Mesendoderm (in vitro differentiated cells): ENCODE data around the gene BCDIN3D.
"Not testable (repeated sequence)": the region's sequence is repeated elsewhere in the genome, so short reads cannot be mapped to it uniquely, and the experiment has no call there.

Experiments
- DNase-seq: peaks from one replicate; pipeline ENCODE4 v3.0.0; 2013
- H2AK5ac ChIP-seq: 2 replicates; pipeline ENCODE4 v1.6.1; 2013; ENCODE audit warnings: low read length, inconsistent platforms
- H2BK120ac ChIP-seq: 2 replicates; pipeline ENCODE4 v1.6.1; 2013; ENCODE audit warnings: low read depth, mild to moderate bottlenecking, low read length, moderate library complexity, mixed read lengths
- H2BK15ac ChIP-seq: replicated peaks from 2 replicates; pipeline ENCODE4 v1.6.1; 2013; ENCODE audit warnings: low read depth, mild to moderate bottlenecking, moderate library complexity
- H2BK5ac ChIP-seq: 2 replicates; pipeline ENCODE4 v1.6.1; 2013; ENCODE audit warnings: low read length, inconsistent platforms
- H3K18ac ChIP-seq: 2 replicates; pipeline ENCODE4 v1.6.1; 2013; ENCODE audit warnings: mild to moderate bottlenecking, low read length, mixed read lengths
- H3K23ac ChIP-seq: one replicate; pipeline ENCODE4 v1.6.1; 2013; ENCODE audit warnings: low read length
- H3K27ac ChIP-seq: 2 replicates; pipeline ENCODE4 v1.5.1; 2013; ENCODE audit warnings: low read depth, mild to moderate bottlenecking, inconsistent platforms, low read length, moderate library complexity
- H3K27me3 ChIP-seq: 2 replicates; pipeline ENCODE4 v1.6.1; 2013; ENCODE audit warnings: low read length, control low read depth, mild to moderate bottlenecking, inconsistent platforms; ENCODE audit not compliant: insufficient read depth, poor library complexity
- H3K36me3 ChIP-seq: 2 replicates; pipeline ENCODE4 v1.6.1; 2013; ENCODE audit warnings: low read length, inconsistent platforms; ENCODE audit not compliant: control insufficient read depth, insufficient read depth
- H3K4ac ChIP-seq: one replicate; pipeline ENCODE4 v1.6.1; 2013; ENCODE audit warnings: low read depth, mild to moderate bottlenecking, low read length, moderate library complexity
- H3K4me1 ChIP-seq: 2 replicates; pipeline ENCODE4 v1.6.1; 2013; ENCODE audit warnings: low read depth, low read length, inconsistent platforms; ENCODE audit not compliant: control insufficient read depth
- H3K4me2 ChIP-seq: 2 replicates; pipeline ENCODE4 v1.6.1; 2013; ENCODE audit warnings: low read length
- H3K4me3 ChIP-seq: 2 replicates; pipeline ENCODE4 v1.5.1; 2013; ENCODE audit warnings: mild to moderate bottlenecking, low read length
- H3K56ac ChIP-seq: one replicate; pipeline ENCODE4 v1.6.1; 2013; ENCODE audit warnings: low read length
- H3K79me1 ChIP-seq: 2 replicates; pipeline ENCODE4 v1.6.1; 2013; ENCODE audit warnings: low read length, inconsistent platforms
- H3K79me2 ChIP-seq: 2 replicates; pipeline ENCODE4 v1.6.1; 2013; ENCODE audit warnings: mild to moderate bottlenecking, low read length; ENCODE audit not compliant: control insufficient read depth, insufficient read depth
- H3K9ac ChIP-seq: 2 replicates; pipeline ENCODE4 v1.6.1; 2013; ENCODE audit warnings: low read length, inconsistent platforms
- H4K5ac ChIP-seq: one replicate; pipeline ENCODE4 v1.6.1; 2013; ENCODE audit warnings: low read length
- H4K8ac ChIP-seq: one replicate; pipeline ENCODE4 v1.6.1; 2013; ENCODE audit warnings: low read depth, mild to moderate bottlenecking, control low read depth, low read length, moderate library complexity
- WGBS: extraction: QIAGEN DNeasy Blood & Tissue Kit; methylation state at CpG from one replicate; pipeline ENCODE4 v1.1.7; 2013; ENCODE audit warnings: low lambda C conversion rate, missing lambda C conversion rate; ENCODE audit not compliant: insufficient coverage; ENCODE audit errors: extremely low coverage; 5-methylcytosine and 5-hydroxymethylcytosine counted together

The BCDIN3D gene

GRCh38 chr12:49860921-49861320 lies 18.0 kb upstream of the BCDIN3D start:
- not testable (repeated sequence) for H2BK5ac ChIP-seq, H3K9ac ChIP-seq, H3K79me1 ChIP-seq, H3K4me1 ChIP-seq, H4K5ac ChIP-seq, DNase-seq, H2AK5ac ChIP-seq, H4K8ac ChIP-seq, H3K23ac ChIP-seq, H3K56ac ChIP-seq, H2BK15ac ChIP-seq, H3K4me2 ChIP-seq, H3K36me3 ChIP-seq, H3K18ac ChIP-seq, H3K27ac ChIP-seq, H3K4me3 ChIP-seq, H3K4ac ChIP-seq, H3K79me2 ChIP-seq, H2BK120ac ChIP-seq, H3K27me3 ChIP-seq
- WGBS: no CpG with 5 or more reads among the region's 31 CpGs

- H3K9ac ChIP-seq, H3K23ac ChIP-seq, H2AK5ac ChIP-seq, H3K27me3 ChIP-seq, H3K79me1 ChIP-seq, H2BK15ac ChIP-seq, H3K56ac ChIP-seq, DNase-seq, H3K27ac ChIP-seq, H3K4me1 ChIP-seq, H2BK5ac ChIP-seq, H3K4me2 ChIP-seq, H3K4me3 ChIP-seq, H4K8ac ChIP-seq, H3K4ac ChIP-seq, H2BK120ac ChIP-seq, H4K5ac ChIP-seq, H3K36me3 ChIP-seq, H3K18ac ChIP-seq, H3K79me2 ChIP-seq: not testable (repeated sequence)
- no CpG with 5 or more reads among the region's 4 CpGs for WGBS
Observed at GRCh38 chr12:49855890-49856289, 13.0 kb upstream of the BCDIN3D start.

- Histone ChIP-seq H3K4me3 (no peak overlapping the region), H3K27me3 (no peaks in the 10 kb centered on the region), H2BK120ac (no peak overlapping the region), H2BK15ac (no peak overlapping the region), H3K27ac (no peak overlapping the region), H3K4ac (no peak overlapping the region), H3K4me2 (no peak overlapping the region), H3K18ac (no peak overlapping the region), H2BK5ac (no peak overlapping the region), H3K4me1 (no peaks in the 10 kb centered on the region), H3K9ac (no peak overlapping the region), H4K8ac (no peak overlapping the region), H4K5ac (no peak overlapping the region), H3K79me2 (no peaks in the 10 kb centered on the region), H3K79me1 (no peaks in the 10 kb centered on the region), H3K23ac (no peak overlapping the region), H2AK5ac (no peak overlapping the region), H3K56ac (no peak overlapping the region), H3K36me3 (no peaks in the 10 kb centered on the region)
- no peak for DNase-seq
- WGBS: no CpG with 5 or more reads among the region's 4 CpGs
Observed at GRCh38 chr12:49854976-49855375, 12.1 kb upstream of the BCDIN3D start.

GRCh38 chr12:49853671-49854070 lies 10.8 kb upstream of the BCDIN3D start:
- no peak for DNase-seq
- Histone ChIP-seq H3K56ac (no peak overlapping the region), H4K8ac (no peak overlapping the region), H3K36me3 (no peaks in the 10 kb centered on the region), H3K4me3 (no peak overlapping the region), H3K23ac (no peak overlapping the region), H3K79me1 (no peaks in the 10 kb centered on the region), H4K5ac (no peak overlapping the region), H3K79me2 (no peaks in the 10 kb centered on the region), H2BK5ac (no peak overlapping the region), H3K27ac (no peak overlapping the region), H3K18ac (no peak overlapping the region), H2BK120ac (no peak overlapping the region), H3K4ac (no peak overlapping the region), H3K4me2 (no peak overlapping the region), H2AK5ac (no peak overlapping the region), H2BK15ac (no peak overlapping the region), H3K9ac (no peak overlapping the region), H3K4me1 (no peaks in the 10 kb centered on the region), H3K27me3 (no peaks in the 10 kb centered on the region)
- no CpG with 5 or more reads among the region's 2 CpGs for WGBS

- no peaks in the 10 kb centered on the region for H3K79me1 ChIP-seq
Observed at GRCh38 chr12:49847161-49847560, 4.3 kb upstream of the BCDIN3D start.

GRCh38 chr12:49846032-49846431 lies 3.1 kb upstream of the BCDIN3D start:
- Histone ChIP-seq H3K27me3 (no peaks in the 10 kb centered on the region), H3K79me1 (peaks cover 2% of the 10 kb centered on the region), H2BK15ac (no peak overlapping the region), H3K79me2 (no peaks in the 10 kb centered on the region), H4K8ac (no peak overlapping the region), H4K5ac (no peak overlapping the region), H3K36me3 (no peaks in the 10 kb centered on the region), H3K4me1 (no peaks in the 10 kb centered on the region), H3K4me2 (no peak overlapping the region), H3K18ac (no peak overlapping the region), H2BK120ac (no peak overlapping the region), H3K23ac (no peak overlapping the region), H3K27ac (no peak overlapping the region), H2BK5ac (no peak overlapping the region), H3K4ac (no peak overlapping the region), H2AK5ac (no peak overlapping the region), H3K56ac (no peak overlapping the region), H3K4me3 (no peak overlapping the region), H3K9ac (no peak overlapping the region)
- no CpG with 5 or more reads among the region's 2 CpGs for WGBS
- DNase-seq: no peak

More at GRCh38 chr12:49847161-49847560, 4.3 kb upstream of the BCDIN3D start:
- Histone ChIP-seq H2BK120ac (no peak overlapping the region), H3K4me2 (no peak overlapping the region), H3K4me3 (no peak overlapping the region), H3K27me3 (no peaks in the 10 kb centered on the region), H3K23ac (no peak overlapping the region), H2AK5ac (no peak overlapping the region), H4K5ac (no peak overlapping the region), H3K56ac (no peak overlapping the region), H3K79me2 (no peaks in the 10 kb centered on the region), H3K9ac (no peak overlapping the region), H3K36me3 (no peaks in the 10 kb centered on the region), H2BK15ac (no peak overlapping the region), H3K27ac (no peak overlapping the region), H2BK5ac (no peak overlapping the region), H4K8ac (no peak overlapping the region), H3K4ac (no peak overlapping the region), H3K4me1 (no peaks in the 10 kb centered on the region), H3K18ac (no peak overlapping the region)
- no peak for DNase-seq
- WGBS: no CpG with 5 or more reads among the region's 2 CpGs
